Adipocyte (in vitro differentiated cells): ENCODE results near the gene WASHC1.
"Not testable (repeated sequence)": the region's sequence is repeated elsewhere in the genome, so short reads cannot be mapped to it uniquely, and the experiment has no call there.

Experiments used
- DNase-seq: peaks from one replicate; pipeline ENCODE4 v3.0.0-alpha.2; 2015; ENCODE audit warnings: low read depth
- H3K27me3 ChIP-seq: replicated peaks from 2 replicates; pipeline ENCODE4 v1.7.0; 2013; ENCODE audit warnings: mild to moderate bottlenecking, low read length, moderate library complexity; ENCODE audit not compliant: control insufficient read depth, insufficient read depth
- H3K36me3 ChIP-seq: 2 replicates; pipeline ENCODE4 v1.7.0; 2013; ENCODE audit warnings: low read length, mild to moderate bottlenecking, moderate library complexity; ENCODE audit not compliant: control insufficient read depth, insufficient read depth, severe bottlenecking
- H3K4me1 ChIP-seq: 2 replicates; pipeline ENCODE4 v1.7.0; 2013; ENCODE audit warnings: mild to moderate bottlenecking, low read length, moderate library complexity; ENCODE audit not compliant: control insufficient read depth, insufficient read depth
- H3K4me3 ChIP-seq: 2 replicates; pipeline ENCODE4 v1.7.0; 2013; ENCODE audit warnings: mild to moderate bottlenecking, low read length, moderate library complexity
- H3K9ac ChIP-seq: 2 replicates; pipeline ENCODE4 v1.7.0; 2013; ENCODE audit warnings: mild to moderate bottlenecking, low read length, moderate library complexity
- H3K9me3 ChIP-seq: 2 replicates; pipeline ENCODE4 v1.7.0; 2013; ENCODE audit warnings: mild to moderate bottlenecking, low read length, moderate library complexity; ENCODE audit not compliant: control insufficient read depth

Gene WASHC1, protein sequence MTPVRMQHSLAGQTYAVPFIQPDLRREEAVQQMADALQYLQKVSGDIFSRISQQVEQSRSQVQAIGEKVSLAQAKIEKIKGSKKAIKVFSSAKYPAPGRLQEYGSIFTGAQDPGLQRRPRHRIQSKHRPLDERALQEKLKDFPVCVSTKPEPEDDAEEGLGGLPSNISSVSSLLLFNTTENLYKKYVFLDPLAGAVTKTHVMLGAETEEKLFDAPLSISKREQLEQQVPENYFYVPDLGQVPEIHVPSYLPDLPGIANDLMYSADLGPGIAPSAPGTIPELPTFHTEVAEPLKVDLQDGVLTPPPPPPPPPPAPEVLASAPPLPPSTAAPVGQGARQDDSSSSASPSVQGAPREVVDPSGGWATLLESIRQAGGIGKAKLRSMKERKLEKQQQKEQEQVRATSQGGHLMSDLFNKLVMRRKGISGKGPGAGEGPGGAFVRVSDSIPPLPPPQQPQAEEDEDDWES

DNA sequence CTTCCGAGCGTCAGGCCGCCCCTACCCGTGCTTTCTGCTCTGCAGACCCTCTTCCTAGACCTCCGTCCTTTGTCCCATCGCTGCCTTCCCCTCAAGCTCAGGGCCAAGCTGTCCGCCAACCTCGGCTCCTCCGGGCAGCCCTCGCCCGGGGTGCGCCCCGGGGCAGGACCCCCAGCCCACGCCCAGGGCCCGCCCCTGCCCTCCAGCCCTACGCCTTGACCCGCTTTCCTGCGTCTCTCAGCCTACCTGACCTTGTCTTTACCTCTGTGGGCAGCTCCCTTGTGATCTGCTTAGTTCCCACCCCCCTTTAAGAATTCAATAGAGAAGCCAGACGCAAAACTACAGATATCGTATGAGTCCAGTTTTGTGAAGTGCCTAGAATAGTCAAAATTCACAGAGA, at the start of gene WASHC1:
TSS of gene WASHC1 (minus strand) at position 101 of the 400 bp plus-strand sequence. CDS start 4,457 bp downstream, outside the sequence.
- Histone ChIP-seq H3K9ac (peak within 1 kb of the TSS; percentile 56), H3K4me3 (peak within 1 kb of the TSS; percentile 68)
- H3K9me3 ChIP-seq, H3K36me3 ChIP-seq, DNase-seq, H3K27me3 ChIP-seq, H3K4me1 ChIP-seq: not testable (repeated sequence)

DNA sequence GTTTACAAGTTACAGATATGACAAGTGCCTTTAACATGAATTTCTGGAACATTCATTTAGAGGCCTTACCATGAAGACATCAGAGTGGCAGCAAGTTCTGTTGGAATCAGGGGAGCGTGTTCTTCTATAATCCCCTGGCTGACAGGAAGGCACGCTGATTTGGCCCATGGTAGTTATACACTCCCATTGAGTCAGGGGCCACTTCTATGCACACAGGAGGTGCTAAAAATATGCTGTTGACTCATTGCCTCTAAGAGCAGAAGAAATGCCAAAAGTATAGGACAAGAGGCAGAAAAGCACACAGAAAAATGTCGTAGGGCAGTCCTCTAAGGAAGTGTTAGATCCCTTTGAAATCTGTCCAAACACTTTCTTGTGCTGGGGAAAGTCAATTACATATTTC, 49.1 kb upstream of the WASHC1 start:
- H3K27me3 ChIP-seq, H3K9ac ChIP-seq, H3K9me3 ChIP-seq, H3K36me3 ChIP-seq, H3K4me1 ChIP-seq, H3K4me3 ChIP-seq, DNase-seq: not testable (repeated sequence)

DNA sequence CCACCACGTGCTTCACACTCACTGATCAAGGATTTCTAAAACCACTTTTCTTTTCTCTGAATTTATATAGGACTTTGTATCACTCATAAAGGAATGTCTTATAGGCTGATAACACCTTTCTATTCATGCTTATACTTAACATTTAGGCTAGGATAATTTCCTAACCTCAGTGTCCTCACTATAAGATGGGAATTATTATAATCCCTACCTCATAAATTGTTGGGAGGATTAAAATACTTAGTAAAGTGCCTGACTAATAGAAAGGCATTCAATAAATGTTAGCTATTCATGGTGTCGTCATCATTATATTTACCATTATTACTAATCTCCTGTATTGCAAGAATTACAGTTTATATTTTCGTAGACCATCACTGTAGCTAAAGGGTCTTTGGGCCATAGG, 47.1 kb upstream of the WASHC1 start:
- H3K27me3 ChIP-seq = not testable (repeated sequence)

DNA sequence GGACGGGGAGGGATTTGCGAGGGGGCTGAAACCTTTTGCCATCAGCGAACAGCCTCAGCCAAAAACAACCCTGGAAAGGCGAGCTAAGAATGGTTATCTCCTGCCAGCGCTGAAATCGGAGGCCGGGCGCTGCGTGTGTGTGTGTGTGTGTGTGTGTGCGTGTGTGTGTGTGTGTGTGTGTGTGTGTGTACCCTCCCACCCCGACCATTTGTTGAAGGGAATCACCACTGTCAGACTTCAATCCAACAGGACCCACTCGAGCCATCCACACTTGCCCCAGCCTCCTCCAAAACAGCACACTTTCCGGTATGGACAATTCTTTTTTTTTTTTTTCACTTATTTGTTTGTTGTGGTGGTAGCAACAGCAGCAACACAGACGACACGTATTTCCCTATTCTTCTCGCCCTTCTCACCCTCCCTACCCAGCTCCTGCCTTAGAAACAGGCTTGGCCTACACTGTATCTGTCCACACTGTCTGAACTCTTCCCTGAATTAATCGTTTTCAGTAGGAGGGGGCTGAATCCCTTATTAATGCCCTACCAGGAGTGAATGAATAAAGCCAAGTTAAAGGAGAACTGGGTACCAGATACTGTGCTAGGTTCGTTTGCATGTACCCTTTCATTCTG, 44.8 kb upstream of the WASHC1 start:
- H3K4me3 ChIP-seq = peak overlapping the region; percentile 66
- H3K9me3 ChIP-seq, H3K9ac ChIP-seq, H3K36me3 ChIP-seq, H3K27me3 ChIP-seq, H3K4me1 ChIP-seq, DNase-seq: not testable (repeated sequence)

More for the DNA sequence above, 47.1 kb upstream of the WASHC1 start:
- not testable (repeated sequence) for DNase-seq, H3K9me3 ChIP-seq, H3K36me3 ChIP-seq, H3K4me1 ChIP-seq, H3K9ac ChIP-seq, H3K4me3 ChIP-seq

DNA sequence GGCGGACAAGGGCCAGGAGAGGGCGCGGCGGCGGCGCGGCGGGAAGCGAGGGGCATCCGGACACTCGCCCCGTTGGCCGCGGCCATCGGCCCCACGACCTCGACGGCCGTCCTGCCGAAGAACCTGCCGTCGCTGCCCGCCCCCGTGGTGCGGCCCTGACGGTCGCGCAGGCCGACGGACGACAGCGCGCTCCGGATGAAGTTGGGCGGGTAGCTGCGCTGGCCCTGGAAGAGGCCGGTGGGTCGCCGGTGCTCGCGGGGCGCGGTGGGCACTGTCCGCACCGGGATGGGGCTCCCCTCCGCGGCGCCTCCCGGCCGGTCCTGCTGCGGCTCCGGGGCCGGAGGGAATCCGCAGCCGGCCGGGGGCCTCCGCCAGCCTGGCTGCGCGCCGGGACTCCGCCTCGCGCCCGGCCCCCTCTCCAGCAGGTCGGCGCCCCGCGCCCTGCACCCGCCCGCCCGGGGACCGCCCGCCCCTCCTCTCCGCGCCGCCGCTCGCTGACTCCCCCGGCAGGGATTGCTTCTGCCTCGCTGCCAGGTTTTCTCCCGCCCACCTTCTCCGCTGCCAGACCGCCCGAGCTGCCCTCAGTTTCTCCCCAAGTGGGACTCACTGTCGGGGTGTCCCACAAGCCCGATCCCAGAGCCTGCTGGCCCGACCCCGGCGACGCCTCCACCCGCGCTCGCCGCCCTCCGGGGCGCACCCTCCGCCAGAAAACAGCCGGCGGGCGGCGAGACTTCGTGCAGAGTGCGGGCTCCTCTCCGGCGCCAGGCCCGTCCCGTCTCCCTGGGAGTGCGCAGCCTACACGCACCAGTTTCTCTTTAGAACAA, 44.0 kb upstream of the WASHC1 start:
- not testable (repeated sequence) for H3K36me3 ChIP-seq, H3K9ac ChIP-seq, H3K4me1 ChIP-seq, H3K9me3 ChIP-seq, H3K27me3 ChIP-seq
- DNase-seq = peak; percentile 14
- H3K4me3 ChIP-seq = peak overlapping the region; percentile 66

DNA sequence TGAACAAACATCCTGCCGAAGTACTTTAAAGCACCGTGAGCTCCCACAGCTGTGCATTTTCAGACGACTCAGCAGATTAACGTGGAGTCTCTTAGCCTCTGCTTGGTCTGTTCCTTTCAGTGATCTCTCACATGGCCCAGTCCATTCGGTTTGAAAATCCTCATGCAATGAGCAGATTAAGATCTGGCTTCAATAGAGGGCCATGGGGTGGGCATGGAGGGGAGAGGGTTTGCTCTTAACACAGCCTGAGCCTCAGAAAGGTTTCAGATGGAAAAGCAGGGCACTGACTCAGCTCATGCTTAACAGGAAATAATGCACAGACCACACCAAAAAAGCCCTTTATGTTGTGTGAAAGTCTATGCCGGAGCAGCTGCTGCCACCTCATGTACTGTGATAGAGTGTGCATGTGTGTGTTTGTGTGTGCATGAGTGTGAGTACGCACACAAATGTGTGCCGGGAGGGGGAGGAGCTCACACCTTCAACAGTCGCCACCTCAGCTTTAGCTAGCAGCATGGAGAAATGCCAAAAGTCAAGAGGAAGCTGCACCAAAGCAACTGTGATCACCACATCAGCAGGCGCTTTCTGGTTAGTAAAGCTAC, 33.9 kb upstream of the WASHC1 start:
- DNase-seq, H3K4me3 ChIP-seq, H3K9ac ChIP-seq, H3K4me1 ChIP-seq, H3K36me3 ChIP-seq, H3K27me3 ChIP-seq, H3K9me3 ChIP-seq: not testable (repeated sequence)

DNA sequence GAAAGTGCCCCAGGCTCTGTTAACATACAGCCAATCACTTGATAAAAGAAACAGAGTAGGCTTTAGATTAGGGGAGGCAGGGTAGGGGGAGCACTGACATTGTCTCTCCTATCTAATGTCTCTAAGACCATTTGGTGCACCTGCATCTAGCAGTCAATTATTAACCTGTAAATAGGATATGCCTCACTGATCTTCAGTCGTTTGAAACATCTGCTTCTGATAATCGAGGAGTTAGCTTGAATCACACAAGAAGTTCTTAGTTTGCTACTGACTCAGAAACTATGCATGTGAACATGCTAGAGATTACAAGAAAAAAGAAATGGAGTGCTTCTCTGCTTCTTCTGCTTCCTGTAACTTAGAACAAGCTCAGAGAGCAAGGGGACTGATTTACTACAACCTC, 23.4 kb upstream of the WASHC1 start:
- H3K27me3 ChIP-seq, H3K4me3 ChIP-seq, H3K9me3 ChIP-seq, H3K36me3 ChIP-seq, H3K9ac ChIP-seq, H3K4me1 ChIP-seq: not testable (repeated sequence)
- DNase-seq = peak; percentile 10

DNA sequence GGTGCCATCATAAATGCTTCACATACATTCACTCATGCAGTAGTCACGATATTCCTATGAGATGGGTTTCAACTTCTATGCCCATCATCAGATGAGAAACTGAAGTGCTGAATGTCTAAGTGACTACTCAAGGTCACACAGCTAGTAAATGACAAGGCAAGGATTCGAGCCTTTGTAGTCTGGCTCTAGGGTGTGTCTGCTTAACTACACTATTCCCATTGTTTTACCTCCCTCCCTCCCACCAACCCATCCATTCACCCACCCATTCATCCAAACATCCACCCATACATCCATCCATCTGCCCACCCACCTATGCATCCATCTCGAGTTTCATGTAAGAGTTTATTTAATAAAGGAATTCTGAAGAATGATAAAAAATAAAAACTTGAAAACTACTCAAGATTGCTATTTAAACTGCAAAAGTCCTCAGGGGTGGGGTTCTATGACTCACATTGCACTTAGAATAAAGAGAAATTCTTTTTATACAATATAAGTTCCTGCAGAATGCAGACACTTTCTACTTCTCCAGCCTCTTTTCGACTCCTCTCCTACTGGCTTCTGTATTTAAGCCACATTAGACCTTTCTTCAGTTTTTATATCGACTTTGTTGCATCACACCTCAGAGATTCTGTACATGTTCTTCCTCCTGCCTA, 19.1 kb upstream of the WASHC1 start:
- not testable (repeated sequence) for H3K4me3 ChIP-seq, H3K36me3 ChIP-seq, DNase-seq, H3K9ac ChIP-seq, H3K27me3 ChIP-seq, H3K4me1 ChIP-seq, H3K9me3 ChIP-seq

DNA sequence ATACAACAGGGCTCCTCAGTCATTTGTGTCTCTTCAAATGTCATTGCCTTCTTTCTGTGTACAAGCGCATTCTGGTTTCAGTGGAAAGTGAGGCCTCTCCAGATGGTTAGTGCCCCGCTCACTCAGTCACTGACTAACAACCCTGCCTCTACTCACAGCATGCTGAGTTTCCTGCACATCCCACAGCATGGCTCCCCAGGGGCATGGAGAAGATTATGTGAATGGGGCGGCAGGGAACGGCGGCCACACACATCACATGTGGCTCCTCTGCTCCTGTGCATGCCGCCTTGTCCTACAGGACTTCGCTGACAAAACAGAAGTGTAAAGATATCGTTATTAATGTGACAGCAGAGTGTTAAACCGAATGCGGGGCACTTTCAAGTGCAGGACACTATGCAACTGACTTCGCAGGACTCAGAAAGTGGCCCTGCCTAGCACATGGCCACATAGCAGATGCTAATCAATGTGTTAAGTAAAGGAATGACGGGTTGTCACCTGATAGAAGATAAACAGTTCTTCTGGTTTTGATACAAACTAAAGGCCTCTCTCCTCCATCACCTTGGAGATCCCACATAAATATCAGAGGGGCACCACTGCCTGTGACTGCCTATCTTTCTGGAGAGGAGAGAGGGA, 17.5 kb upstream of the WASHC1 start:
- H3K9me3 ChIP-seq, H3K4me3 ChIP-seq, DNase-seq, H3K27me3 ChIP-seq, H3K36me3 ChIP-seq, H3K4me1 ChIP-seq, H3K9ac ChIP-seq: not testable (repeated sequence)

DNA sequence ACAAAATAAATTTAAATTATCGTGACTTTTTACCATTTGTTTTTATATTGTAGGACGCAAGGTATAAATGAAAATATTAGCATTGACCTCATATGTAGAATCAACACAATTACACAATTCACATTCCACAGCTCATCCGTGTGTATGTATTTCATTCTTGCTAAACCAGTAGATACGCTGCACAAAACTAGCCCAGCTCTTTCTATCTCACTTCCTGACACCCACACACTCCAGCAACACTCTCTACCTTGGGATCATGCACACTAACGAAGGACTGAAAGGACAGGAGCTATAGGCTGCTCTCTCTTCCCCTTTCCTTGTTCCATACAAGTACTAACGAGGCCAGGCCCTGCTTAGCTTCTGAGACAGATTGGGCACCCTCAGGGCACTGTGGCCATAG, 16.9 kb upstream of the WASHC1 start:
- not testable (repeated sequence) for H3K36me3 ChIP-seq, H3K4me3 ChIP-seq, H3K9ac ChIP-seq, H3K9me3 ChIP-seq, H3K4me1 ChIP-seq, H3K27me3 ChIP-seq
- DNase-seq = peak; percentile 0
